GM20431 (cell line): ENCODE measurements around the gene CD300C.
"Not testable (repeated sequence)": the region's sequence is repeated elsewhere in the genome, so short reads cannot be mapped to it uniquely, and the experiment has no call there.

Experiments
- in situ Hi-C: fragments of 300-500 bp; cut with MseI, MboI; formaldehyde crosslinking; loops from one replicate; pipeline ENCODE4 v1.15.0; 2020; ENCODE audit warnings: low sequenced_read_pairs; ENCODE audit not compliant: unreplicated experiment

CD300C gene

GRCh38 chr17:74516561-74517328 is 29.2 kb downstream of the CD300C start:
- in situ Hi-C loops: no loop called here

GRCh38 chr17:74515941-74516340 is 30.0 kb downstream of the CD300C start:
- in situ Hi-C loops: no loop called here

GRCh38 chr17:74514632-74515334 is 31.1 kb downstream of the CD300C start:
- in situ Hi-C loops: no loop called here

DNA sequence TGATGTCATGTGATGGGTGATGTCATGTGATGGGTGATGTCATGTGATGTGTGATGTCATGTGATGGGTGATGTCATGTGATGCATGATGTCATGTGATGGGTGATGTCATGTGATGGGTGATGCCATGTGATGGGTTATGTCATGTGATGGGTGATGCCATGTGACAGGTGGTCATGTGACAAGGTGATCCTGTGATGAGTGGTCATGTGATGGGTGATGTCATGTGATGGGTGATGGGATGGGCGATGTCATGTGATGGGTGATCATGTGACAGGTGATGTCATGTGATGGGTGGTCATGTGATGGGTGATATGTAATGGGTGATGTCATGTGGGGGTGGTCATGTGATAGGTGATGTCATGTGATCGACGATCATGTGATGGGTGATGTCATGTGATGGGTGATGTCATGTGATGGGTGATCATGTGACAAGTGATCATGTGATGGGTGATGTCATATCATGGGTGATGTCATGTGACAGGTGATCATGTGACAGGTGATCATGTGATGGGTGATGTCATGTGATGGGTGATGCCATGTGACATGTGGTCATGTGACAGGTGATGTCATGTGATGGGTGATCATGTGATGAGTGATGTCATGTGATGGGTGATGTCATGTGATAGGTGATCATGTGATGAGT is 31.8 kb downstream of the CD300C start:
- in situ Hi-C loops: no loop called here

GRCh38 chr17:74512624-74513091 is 33.3 kb downstream of the CD300C start:
- in situ Hi-C loops: no loop called here

DNA sequence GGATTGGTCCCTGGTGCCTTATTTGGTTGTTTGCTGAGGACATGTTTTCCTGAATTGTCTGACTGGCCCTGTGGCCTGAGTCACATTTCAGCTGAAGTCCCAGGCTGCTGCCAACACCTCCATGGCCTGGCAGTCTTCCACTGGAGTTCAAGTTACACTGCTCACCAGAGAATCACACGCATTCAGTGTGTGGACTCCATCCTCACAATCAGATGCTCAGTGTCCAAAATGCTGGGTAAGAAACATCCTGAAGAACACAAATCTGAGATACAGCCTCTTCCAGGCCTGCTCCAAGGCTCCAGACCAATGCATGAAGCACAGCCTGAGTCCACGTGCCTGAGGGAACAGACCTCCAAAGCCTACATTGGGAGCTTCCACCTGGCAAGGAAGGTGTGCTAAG is 33.9 kb downstream of the CD300C start:
- in situ Hi-C loops: no loop called here

GRCh38 chr17:74508156-74508555 is 37.8 kb downstream of the CD300C start:
- in situ Hi-C loops: no loop called here

DNA sequence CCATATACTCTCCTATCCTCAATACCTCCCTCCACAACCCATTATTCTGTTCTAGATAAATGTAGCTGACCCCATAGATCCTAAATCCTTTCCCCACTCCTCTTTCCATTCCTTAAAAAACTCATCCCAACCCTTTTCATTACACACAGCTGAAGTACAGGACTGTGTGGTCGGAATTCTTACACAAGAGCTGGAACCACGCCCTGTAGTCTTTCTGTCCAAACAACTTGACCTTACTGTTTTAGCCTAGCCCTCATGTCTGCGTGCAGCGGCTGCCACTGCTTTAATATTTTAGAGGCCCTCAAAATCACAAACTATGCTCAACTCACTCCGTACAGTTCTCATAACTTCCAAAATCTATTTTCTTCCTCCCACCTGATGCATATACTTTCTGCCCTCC is 42.0 kb downstream of the CD300C start:
- in situ Hi-C loops: not testable (repeated sequence)

- in situ Hi-C loops: no loop called here
Measured at GRCh38 chr17:74502861-74503260, 43.1 kb downstream of the CD300C start.

- in situ Hi-C loops: loop anchor here (10.0 kb wide), 1 partner anchor 115 kb away; no protein-coding TSS in a partner anchor
Measured at GRCh38 chr17:74499992-74500391, 45.9 kb downstream of the CD300C start.

GRCh38 chr17:74497471-74497870 is 48.4 kb downstream of the CD300C start:
- in situ Hi-C loops: loop anchor here (10.0 kb wide), 1 partner anchor 113 kb away; no protein-coding TSS in a partner anchor

GRCh38 chr17:74493331-74493833 is 52.5 kb downstream of the CD300C start:
- in situ Hi-C loops: loop anchor here (10.0 kb wide), 1 partner anchor 109 kb away; no protein-coding TSS in a partner anchor

GRCh38 chr17:74491626-74492025 is 54.3 kb downstream of the CD300C start:
- in situ Hi-C loops: loop anchor here (10.0 kb wide), 1 partner anchor 107 kb away; no protein-coding TSS in a partner anchor
